Loucy (cell line): ENCODE data around the gene ABCF2.

ENCODE experiments used
- H2AFZ ChIP-seq: fragments of 200-600 bp; sonication (generic); 2 replicates; pipeline ENCODE4 v1.6.0; 2016; ENCODE audit warnings: antibody characterized with exemption, mild to moderate bottlenecking, low read length, moderate library complexity
- H3F3A ChIP-seq: fragments of 200-600 bp; 2 replicates; pipeline ENCODE4 v1.6.0; 2016; ENCODE audit warnings: antibody characterized with exemption, low read depth, mild to moderate bottlenecking
- H3K27me3 ChIP-seq: fragments of 200-600 bp; sonication (generic); 2 replicates; pipeline ENCODE4 v1.6.1; 2014; ENCODE audit warnings: low read length, mild to moderate bottlenecking; ENCODE audit not compliant: insufficient read depth, poor library complexity, severe bottlenecking
- H3K36me3 ChIP-seq: fragments of 200-600 bp; sonication (generic); 2 replicates; pipeline ENCODE4 v1.6.1; 2016; ENCODE audit warnings: low read length; ENCODE audit not compliant: insufficient read depth
- H3K4me1 ChIP-seq: fragments of 200-600 bp; sonication (generic); 2 replicates; pipeline ENCODE4 v1.5.1; 2014; ENCODE audit warnings: low read length, mild to moderate bottlenecking; ENCODE audit not compliant: insufficient read depth, poor library complexity, severe bottlenecking
- H3K4me2 ChIP-seq: fragments of 200-600 bp; sonication (generic); 2 replicates; pipeline ENCODE4 v1.6.0; 2014; ENCODE audit warnings: antibody characterized with exemption, low read length, low read depth, mild to moderate bottlenecking; ENCODE audit not compliant: poor library complexity, severe bottlenecking
- H3K4me3 ChIP-seq: fragments of 200-600 bp; sonication (generic); 2 replicates; pipeline ENCODE4 v1.5.1; 2014; ENCODE audit warnings: low read length, mild to moderate bottlenecking, mixed read lengths; ENCODE audit not compliant: poor library complexity, severe bottlenecking
- H3K79me2 ChIP-seq: fragments of 200-600 bp; sonication (generic); 2 replicates; pipeline ENCODE4 v1.6.1; 2014; ENCODE audit warnings: low read length; ENCODE audit not compliant: insufficient read depth
- H3K9ac ChIP-seq: fragments of 200-600 bp; sonication (generic); 2 replicates; pipeline ENCODE4 v1.6.0; 2014; ENCODE audit warnings: mild to moderate bottlenecking, low read depth, low read length, moderate library complexity; ENCODE audit not compliant: poor library complexity, severe bottlenecking
- H3K9me2 ChIP-seq: fragments of 200-600 bp; sonication (generic); replicated peaks from 2 replicates; pipeline ENCODE4 v1.6.1; 2016; ENCODE audit warnings: low read depth, low read length, mixed read lengths
- H3K9me3 ChIP-seq: fragments of 200-600 bp; sonication (generic); 2 replicates; pipeline ENCODE4 v1.6.1; 2014; ENCODE audit warnings: mild to moderate bottlenecking, antibody characterized with exemption, low read length, low read depth; ENCODE audit not compliant: insufficient read depth
- H4K20me1 ChIP-seq: fragments of 200-600 bp; sonication (generic); 2 replicates; pipeline ENCODE4 v1.6.0; 2014; ENCODE audit warnings: antibody characterized with exemption, low read length, mild to moderate bottlenecking; ENCODE audit not compliant: insufficient read depth, poor library complexity, severe bottlenecking
- EZH2phosphoT487 ChIP-seq: fragments of 200-600 bp; IDR thresholded peaks from 2 replicates; pipeline ENCODE4 v1.6.1; 2018; ENCODE audit warnings: antibody characterized with exemption, mild to moderate bottlenecking, moderate library complexity, borderline replicate concordance
- TF ChIP-seq, protein P1 (sequence below): fragments of 200-600 bp; sonication (generic); conservative IDR thresholded peaks from 2 replicates; pipeline ENCODE4 v1.5.1; 2014; ENCODE audit warnings: mild to moderate bottlenecking, antibody characterized with exemption, low read length

The ABCF2 gene

DNA sequence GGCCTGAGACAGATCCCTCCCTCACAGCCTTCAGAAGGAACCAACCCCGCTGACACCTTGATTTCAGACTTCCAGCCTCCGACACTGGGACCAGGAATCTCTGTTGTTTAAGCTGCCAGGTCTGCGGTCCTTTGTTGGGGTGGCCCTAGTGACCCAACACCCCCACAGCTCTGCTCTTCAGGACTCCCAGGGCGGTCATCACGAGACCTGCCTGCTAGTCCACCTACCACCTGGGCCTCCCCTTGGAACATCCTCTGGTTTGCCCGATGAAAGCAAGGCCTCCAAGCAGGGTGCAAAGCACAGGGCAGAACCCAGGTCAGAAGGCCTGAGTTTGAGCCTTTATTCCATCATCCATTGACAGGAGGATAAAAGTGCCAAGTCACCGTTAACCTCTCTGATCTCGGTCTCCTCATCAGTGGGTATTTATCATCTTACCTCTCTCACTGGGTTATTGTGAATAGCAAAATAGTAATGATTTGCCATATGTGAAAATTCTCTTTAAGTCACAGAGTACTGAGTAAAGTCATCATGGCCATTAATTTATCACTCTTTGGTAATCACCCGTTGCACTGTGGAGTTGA lies 38.4 kb upstream of the ABCF2 start:
- Histone ChIP-seq H4K20me1 (no peaks in the 10 kb centered on the region), H3K4me2 (no peak overlapping the region), H3K9me3 (no peaks in the 10 kb centered on the region), H2AFZ (no peak overlapping the region), H3K36me3 (no peaks in the 10 kb centered on the region), H3K9ac (no peak overlapping the region), H3K79me2 (no peaks in the 10 kb centered on the region), H3K4me3 (no peak overlapping the region), H3K9me2 (no peaks in the 10 kb centered on the region), H3K27me3 (no peaks in the 10 kb centered on the region), H3K4me1 (no peaks in the 10 kb centered on the region), H3F3A (no peaks in the 10 kb centered on the region)
- TF ChIP-seq EZH2phosphoT487, result no peak
- TF ChIP-seq, protein P1, sequence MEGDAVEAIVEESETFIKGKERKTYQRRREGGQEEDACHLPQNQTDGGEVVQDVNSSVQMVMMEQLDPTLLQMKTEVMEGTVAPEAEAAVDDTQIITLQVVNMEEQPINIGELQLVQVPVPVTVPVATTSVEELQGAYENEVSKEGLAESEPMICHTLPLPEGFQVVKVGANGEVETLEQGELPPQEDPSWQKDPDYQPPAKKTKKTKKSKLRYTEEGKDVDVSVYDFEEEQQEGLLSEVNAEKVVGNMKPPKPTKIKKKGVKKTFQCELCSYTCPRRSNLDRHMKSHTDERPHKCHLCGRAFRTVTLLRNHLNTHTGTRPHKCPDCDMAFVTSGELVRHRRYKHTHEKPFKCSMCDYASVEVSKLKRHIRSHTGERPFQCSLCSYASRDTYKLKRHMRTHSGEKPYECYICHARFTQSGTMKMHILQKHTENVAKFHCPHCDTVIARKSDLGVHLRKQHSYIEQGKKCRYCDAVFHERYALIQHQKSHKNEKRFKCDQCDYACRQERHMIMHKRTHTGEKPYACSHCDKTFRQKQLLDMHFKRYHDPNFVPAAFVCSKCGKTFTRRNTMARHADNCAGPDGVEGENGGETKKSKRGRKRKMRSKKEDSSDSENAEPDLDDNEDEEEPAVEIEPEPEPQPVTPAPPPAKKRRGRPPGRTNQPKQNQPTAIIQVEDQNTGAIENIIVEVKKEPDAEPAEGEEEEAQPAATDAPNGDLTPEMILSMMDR, result no peak

DNA sequence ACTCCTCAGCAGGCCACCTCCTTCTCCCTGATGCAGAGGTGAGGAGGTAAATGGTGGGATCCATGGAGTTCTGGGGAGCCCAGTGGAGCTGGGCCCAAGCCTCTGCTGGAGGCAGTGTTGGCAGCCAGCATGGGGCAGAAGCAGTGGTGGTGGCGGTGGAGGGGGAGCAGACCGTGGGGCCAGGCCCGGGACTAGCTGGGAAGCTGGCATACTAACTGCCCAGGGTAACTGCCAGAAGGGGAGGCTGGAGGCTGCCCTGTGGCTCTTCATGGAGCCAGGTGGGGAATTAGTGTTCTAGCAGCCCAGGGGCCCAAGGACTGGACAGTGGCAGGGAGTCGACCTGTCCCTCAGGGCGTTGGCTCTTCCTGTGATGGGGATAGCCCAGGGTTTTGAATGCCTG lies 37.6 kb upstream of the ABCF2 start:
- no peaks in the 10 kb centered on the region for H3F3A ChIP-seq
- H3K4me1 ChIP-seq, result no peaks in the 10 kb centered on the region
- H3K9me3 ChIP-seq, result no peaks in the 10 kb centered on the region
- H4K20me1 ChIP-seq, result no peaks in the 10 kb centered on the region
- no peaks in the 10 kb centered on the region for H3K27me3 ChIP-seq
- no peak overlapping the region for H3K4me2 ChIP-seq
- H3K36me3 ChIP-seq, result no peaks in the 10 kb centered on the region
- H3K9ac ChIP-seq, result no peak overlapping the region
- H3K9me2 ChIP-seq, result no peaks in the 10 kb centered on the region
- TF ChIP-seq EZH2phosphoT487, result no peak
- TF ChIP-seq, protein P1, result no peak
- no peaks in the 10 kb centered on the region for H3K79me2 ChIP-seq
- H3K4me3 ChIP-seq, result no peak overlapping the region
- H2AFZ ChIP-seq, result no peak overlapping the region

DNA sequence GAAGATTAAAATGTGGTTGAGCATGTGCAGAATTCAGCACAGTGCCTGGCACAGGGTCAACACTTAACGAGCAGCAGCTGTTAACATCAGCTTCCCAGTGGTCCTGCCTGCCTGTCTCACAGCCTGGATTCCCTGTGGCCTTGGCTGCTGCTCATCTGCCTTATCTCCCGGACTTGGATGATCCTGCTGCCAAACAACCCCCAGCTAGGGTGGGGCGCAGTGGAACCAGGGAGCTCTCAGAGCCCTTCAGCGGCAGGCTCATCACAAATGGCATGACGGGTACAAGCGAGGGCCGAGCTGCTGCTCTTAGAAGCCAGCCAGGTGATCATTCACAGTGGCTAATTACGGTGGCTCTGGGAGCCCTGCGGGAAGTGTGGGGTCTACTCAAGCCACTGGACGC lies 34.5 kb upstream of the ABCF2 start:
- no peaks in the 10 kb centered on the region for H3K9me3 ChIP-seq
- no peaks in the 10 kb centered on the region for H3K4me1 ChIP-seq
- no peaks in the 10 kb centered on the region for H3K27me3 ChIP-seq
- no peak overlapping the region for H3K4me3 ChIP-seq
- H3K4me2 ChIP-seq, result no peak overlapping the region
- H3K9me2 ChIP-seq, result no peaks in the 10 kb centered on the region
- no peak overlapping the region for H3K9ac ChIP-seq
- H3K79me2 ChIP-seq, result no peaks in the 10 kb centered on the region
- H3K36me3 ChIP-seq, result no peaks in the 10 kb centered on the region
- H4K20me1 ChIP-seq, result no peaks in the 10 kb centered on the region
- TF ChIP-seq EZH2phosphoT487, result no peak
- TF ChIP-seq, protein P1, result no peak
- H2AFZ ChIP-seq, result no peak overlapping the region
- no peaks in the 10 kb centered on the region for H3F3A ChIP-seq
